Measurements from ENCODE around the gene PLCXD3.

DNA sequence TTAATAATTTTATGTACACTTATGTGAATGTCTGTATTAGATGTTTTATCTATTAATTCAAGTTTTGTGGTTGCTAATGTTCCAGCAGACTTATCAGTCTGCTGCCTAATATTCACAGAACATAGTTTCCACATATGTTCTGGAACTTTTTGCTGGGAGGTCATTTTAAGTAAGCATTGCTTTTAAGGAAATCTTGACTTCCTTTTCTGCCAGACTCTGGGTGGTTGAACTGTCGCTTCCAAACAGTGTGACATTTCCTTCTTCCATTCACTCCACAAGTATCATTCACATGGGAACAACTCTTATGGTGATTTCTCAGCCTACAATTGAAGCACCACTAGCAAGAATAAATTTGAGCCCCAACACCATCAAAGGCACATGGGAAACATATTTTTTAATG is 82.9 kb downstream of the PLCXD3 start:
- TF ChIP-seq, protein P1, sequence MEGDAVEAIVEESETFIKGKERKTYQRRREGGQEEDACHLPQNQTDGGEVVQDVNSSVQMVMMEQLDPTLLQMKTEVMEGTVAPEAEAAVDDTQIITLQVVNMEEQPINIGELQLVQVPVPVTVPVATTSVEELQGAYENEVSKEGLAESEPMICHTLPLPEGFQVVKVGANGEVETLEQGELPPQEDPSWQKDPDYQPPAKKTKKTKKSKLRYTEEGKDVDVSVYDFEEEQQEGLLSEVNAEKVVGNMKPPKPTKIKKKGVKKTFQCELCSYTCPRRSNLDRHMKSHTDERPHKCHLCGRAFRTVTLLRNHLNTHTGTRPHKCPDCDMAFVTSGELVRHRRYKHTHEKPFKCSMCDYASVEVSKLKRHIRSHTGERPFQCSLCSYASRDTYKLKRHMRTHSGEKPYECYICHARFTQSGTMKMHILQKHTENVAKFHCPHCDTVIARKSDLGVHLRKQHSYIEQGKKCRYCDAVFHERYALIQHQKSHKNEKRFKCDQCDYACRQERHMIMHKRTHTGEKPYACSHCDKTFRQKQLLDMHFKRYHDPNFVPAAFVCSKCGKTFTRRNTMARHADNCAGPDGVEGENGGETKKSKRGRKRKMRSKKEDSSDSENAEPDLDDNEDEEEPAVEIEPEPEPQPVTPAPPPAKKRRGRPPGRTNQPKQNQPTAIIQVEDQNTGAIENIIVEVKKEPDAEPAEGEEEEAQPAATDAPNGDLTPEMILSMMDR (IDR thresholded peaks at IDR 0.05; ENCODE audit: low read depth, low read length) = no peak
- TF ChIP-seq POLR2A (IDR thresholded peaks at IDR 0.05; ENCODE audit: extremely low read depth, insufficient read length) = no peak
- TF ChIP-seq, protein P2, sequence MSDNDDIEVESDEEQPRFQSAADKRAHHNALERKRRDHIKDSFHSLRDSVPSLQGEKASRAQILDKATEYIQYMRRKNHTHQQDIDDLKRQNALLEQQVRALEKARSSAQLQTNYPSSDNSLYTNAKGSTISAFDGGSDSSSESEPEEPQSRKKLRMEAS (IDR thresholded peaks at IDR 0.05; ENCODE audit: low read depth, low read length) = no peak
- TF ChIP-seq MYC (IDR thresholded peaks at IDR 0.05; ENCODE audit: low read depth, low read length) = no peak
